Measurements from ENCODE around the gene RHBDD3.
A peak's percentile ranks its signal among the peaks of the same experiment; 100 is the strongest.
"Not testable (repeated sequence)": the region's sequence is repeated elsewhere in the genome, so short reads cannot be mapped to it uniquely, and the experiment has no call there.

RHBDD3 gene

GRCh38 chr22:29225422-29226090 lies 42.2 kb downstream of the RHBDD3 start:
- no peak overlapping the region for H3K4me3 ChIP-seq (ENCODE audit: low read length)
- peaks cover 10% of the 10 kb centered on the region for H3K4me1 ChIP-seq (ENCODE audit: control insufficient read depth, insufficient read depth, low read length)
- no peaks in the 10 kb centered on the region for H3K36me3 ChIP-seq (ENCODE audit: control insufficient read depth, insufficient read depth, low read length)
- H3K27ac ChIP-seq (ENCODE audit: low read depth, low read length), result peak overlapping the region; percentile 85
- no peak overlapping the region for H3K9ac ChIP-seq (ENCODE audit: low read length)
- H3K27me3 ChIP-seq (ENCODE audit: control insufficient read depth, insufficient read depth, low read length), result no peaks in the 10 kb centered on the region

- Histone ChIP-seq H3K27ac (ENCODE audit: low read depth, low read length) (peak overlapping the region; percentile 85), H3K36me3 (ENCODE audit: control insufficient read depth, insufficient read depth, low read length) (no peaks in the 10 kb centered on the region), H3K4me3 (ENCODE audit: low read length) (no peak overlapping the region), H3K27me3 (ENCODE audit: control insufficient read depth, insufficient read depth, low read length) (no peaks in the 10 kb centered on the region), H3K4me1 (ENCODE audit: control insufficient read depth, insufficient read depth, low read length) (peaks cover 10% of the 10 kb centered on the region), H3K9ac (ENCODE audit: low read length) (no peak overlapping the region)
Observed at GRCh38 chr22:29224859-29225410, 42.8 kb downstream of the RHBDD3 start.

DNA sequence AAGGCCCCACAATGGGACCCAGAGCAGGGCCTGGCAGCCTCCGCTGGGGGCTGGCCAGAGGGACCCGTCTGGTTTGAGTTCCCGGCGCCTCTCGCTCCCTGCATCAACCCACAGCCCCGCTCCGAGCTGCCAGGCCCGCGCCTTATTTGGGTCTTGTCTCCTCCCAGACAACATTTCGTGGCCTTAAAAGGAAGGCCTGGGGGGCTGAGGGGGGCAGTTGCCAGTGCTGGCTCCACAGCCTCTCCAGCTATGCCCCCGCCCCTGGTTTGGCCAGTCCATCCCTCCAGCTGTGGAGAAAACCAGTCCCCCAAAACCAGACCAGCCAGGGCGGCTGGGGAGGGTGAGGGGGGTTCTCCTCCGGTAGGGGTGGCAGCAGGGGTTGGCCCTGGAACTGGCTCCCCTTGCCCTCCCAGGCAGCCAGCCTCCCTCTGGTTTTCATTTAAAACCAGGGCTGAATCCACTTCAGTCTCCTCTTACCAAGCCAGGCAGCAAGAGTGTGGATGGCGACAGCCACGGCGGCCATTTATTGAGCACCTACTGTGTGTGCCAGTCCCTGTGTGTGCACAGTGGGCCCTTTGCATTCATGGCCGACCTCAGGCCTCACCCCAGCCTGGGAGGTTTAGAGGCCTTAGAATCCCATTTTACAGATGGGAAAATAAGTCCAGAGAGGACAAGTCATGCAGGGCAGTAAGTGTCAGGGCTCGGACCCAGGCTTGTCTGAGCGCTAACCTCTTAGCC lies 43.5 kb downstream of the RHBDD3 start:
- Histone ChIP-seq H3K27ac (ENCODE audit: low read depth, low read length) (peak overlapping the region; percentile 85), H3K4me1 (ENCODE audit: control insufficient read depth, insufficient read depth, low read length) (peaks cover 10% of the 10 kb centered on the region), H3K36me3 (ENCODE audit: control insufficient read depth, insufficient read depth, low read length) (no peaks in the 10 kb centered on the region), H3K27me3 (ENCODE audit: control insufficient read depth, insufficient read depth, low read length) (no peaks in the 10 kb centered on the region), H3K9ac (ENCODE audit: low read length) (no peak overlapping the region), H3K4me3 (ENCODE audit: low read length) (no peak overlapping the region)

DNA sequence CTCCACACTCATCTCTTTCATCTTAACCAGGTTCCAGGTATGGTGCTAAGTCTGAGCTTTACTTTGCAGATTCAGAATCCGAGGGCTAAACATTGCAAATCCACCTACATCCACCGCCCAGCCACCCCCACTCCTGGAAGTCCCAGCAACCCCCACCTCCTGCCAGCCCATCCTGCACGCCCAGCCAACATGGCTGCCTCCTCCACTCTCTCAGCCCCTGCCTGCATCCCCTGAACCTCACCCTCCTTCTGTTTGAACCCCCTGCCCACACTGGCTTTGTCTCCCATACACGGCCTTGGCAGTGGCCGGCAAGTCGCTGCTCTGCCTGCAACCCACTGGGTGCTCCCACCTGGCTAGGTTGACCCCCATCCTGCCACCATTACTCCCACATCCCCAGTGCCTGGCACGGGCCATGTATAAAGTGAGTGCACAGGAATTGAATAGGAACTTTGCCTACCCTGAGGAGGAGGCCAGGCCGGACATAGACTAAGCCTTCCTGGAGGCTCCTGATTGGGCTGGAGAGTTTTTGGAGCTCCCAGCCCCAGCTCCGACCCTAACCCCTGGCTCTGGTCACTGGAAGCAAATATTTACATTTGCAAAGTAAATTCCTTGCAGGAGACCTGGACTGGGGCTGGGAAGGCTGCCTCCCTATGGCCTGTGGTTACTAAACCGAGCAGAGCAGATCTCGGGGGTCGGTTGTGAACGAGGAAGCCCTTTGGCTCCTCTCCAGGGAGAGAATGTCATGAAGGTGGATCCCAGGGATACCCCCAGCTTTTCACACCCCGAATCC lies 47.7 kb downstream of the RHBDD3 start:
- no peaks in the 10 kb centered on the region for H3K27me3 ChIP-seq (ENCODE audit: control insufficient read depth, insufficient read depth, low read length)
- no peak overlapping the region for H3K4me3 ChIP-seq (ENCODE audit: low read length)
- peaks cover 6% of the 10 kb centered on the region for H3K4me1 ChIP-seq (ENCODE audit: control insufficient read depth, insufficient read depth, low read length)
- no peaks in the 10 kb centered on the region for H3K36me3 ChIP-seq (ENCODE audit: control insufficient read depth, insufficient read depth, low read length)
- H3K27ac ChIP-seq (ENCODE audit: low read depth, low read length), result no peak overlapping the region
- H3K9ac ChIP-seq (ENCODE audit: low read length), result no peak overlapping the region

GRCh38 chr22:29219409-29219782 lies 48.4 kb downstream of the RHBDD3 start:
- H3K27ac ChIP-seq (ENCODE audit: low read depth, low read length); H3K27me3 ChIP-seq (ENCODE audit: control insufficient read depth, insufficient read depth, low read length); H3K36me3 ChIP-seq (ENCODE audit: control insufficient read depth, insufficient read depth, low read length); H3K9ac ChIP-seq (ENCODE audit: low read length); H3K4me3 ChIP-seq (ENCODE audit: low read length); H3K4me1 ChIP-seq (ENCODE audit: control insufficient read depth, insufficient read depth, low read length): not testable (repeated sequence)

- H3K36me3 ChIP-seq (ENCODE audit: control insufficient read depth, insufficient read depth, low read length), result no peaks in the 10 kb centered on the region
- no peak overlapping the region for H3K27ac ChIP-seq (ENCODE audit: low read depth, low read length)
- no peak overlapping the region for H3K9ac ChIP-seq (ENCODE audit: low read length)
- no peaks in the 10 kb centered on the region for H3K27me3 ChIP-seq (ENCODE audit: control insufficient read depth, insufficient read depth, low read length)
- H3K4me1 ChIP-seq (ENCODE audit: control insufficient read depth, insufficient read depth, low read length), result peaks cover 4% of the 10 kb centered on the region
- no peak overlapping the region for H3K4me3 ChIP-seq (ENCODE audit: low read length)
Observed at GRCh38 chr22:29218758-29219408, 48.9 kb downstream of the RHBDD3 start.

GRCh38 chr22:29217827-29218757 lies 49.7 kb downstream of the RHBDD3 start:
- no peaks in the 10 kb centered on the region for H3K4me1 ChIP-seq (ENCODE audit: control insufficient read depth, insufficient read depth, low read length)
- H3K9ac ChIP-seq (ENCODE audit: low read length), result no peak overlapping the region
- H3K36me3 ChIP-seq (ENCODE audit: control insufficient read depth, insufficient read depth, low read length), result no peaks in the 10 kb centered on the region
- H3K4me3 ChIP-seq (ENCODE audit: low read length), result no peak overlapping the region
- H3K27ac ChIP-seq (ENCODE audit: low read depth, low read length), result no peak overlapping the region
- no peaks in the 10 kb centered on the region for H3K27me3 ChIP-seq (ENCODE audit: control insufficient read depth, insufficient read depth, low read length)

DNA sequence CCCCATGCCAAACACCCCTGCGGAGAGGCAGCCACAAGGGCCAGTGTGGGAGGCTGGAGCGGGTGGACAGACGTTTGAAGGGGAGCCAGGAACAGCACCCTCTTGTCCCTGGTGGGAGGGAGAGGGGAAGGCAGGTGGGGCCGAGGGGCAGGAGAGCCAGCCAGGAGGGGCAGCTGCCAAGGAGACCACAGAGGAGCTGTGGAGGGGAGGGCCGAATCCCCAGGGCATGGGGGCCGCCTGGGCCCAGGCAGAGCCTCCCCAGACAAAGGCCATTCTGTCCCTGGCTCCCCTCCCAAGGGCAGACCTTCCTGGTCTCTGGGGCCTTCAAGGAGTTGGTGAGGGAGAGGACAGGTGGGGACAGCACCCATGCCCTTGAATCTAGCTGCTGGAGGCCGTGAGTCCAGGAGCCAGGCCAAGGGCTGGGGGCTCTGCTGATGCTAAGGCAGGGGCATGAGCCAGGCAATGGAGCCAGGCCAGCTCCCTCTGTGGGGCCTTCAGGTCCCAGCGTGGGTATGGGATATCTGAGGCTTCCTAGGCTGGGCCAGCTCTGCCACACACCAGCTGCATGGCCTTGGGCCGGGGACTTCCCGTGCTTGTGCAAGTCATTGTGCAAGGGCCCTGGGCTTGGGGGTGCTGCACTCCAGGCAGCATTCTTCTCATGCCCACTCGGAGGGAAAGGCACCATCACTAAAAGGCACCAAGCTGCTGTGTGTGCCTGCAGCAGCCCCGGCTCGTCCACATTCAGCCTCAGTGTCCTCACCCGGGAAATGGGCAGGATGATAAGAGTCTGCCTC lies 50.7 kb downstream of the RHBDD3 start:
- Histone ChIP-seq H3K27ac (ENCODE audit: low read depth, low read length) (no peak overlapping the region), H3K9ac (ENCODE audit: low read length) (no peak overlapping the region)

GRCh38 chr22:29216011-29216872 lies 51.5 kb downstream of the RHBDD3 start:
- no peak overlapping the region for H3K4me3 ChIP-seq (ENCODE audit: low read length)
- H3K27ac ChIP-seq (ENCODE audit: low read depth, low read length), result no peak overlapping the region
- no peaks in the 10 kb centered on the region for H3K4me1 ChIP-seq (ENCODE audit: control insufficient read depth, insufficient read depth, low read length)
- no peak overlapping the region for H3K9ac ChIP-seq (ENCODE audit: low read length)
- H3K27me3 ChIP-seq (ENCODE audit: control insufficient read depth, insufficient read depth, low read length), result no peaks in the 10 kb centered on the region
- no peaks in the 10 kb centered on the region for H3K36me3 ChIP-seq (ENCODE audit: control insufficient read depth, insufficient read depth, low read length)

More for the DNA sequence above, 50.7 kb downstream of the RHBDD3 start:
- H3K4me1 ChIP-seq (ENCODE audit: control insufficient read depth, insufficient read depth, low read length), result no peaks in the 10 kb centered on the region
- no peaks in the 10 kb centered on the region for H3K27me3 ChIP-seq (ENCODE audit: control insufficient read depth, insufficient read depth, low read length)
- no peak overlapping the region for H3K4me3 ChIP-seq (ENCODE audit: low read length)
- H3K36me3 ChIP-seq (ENCODE audit: control insufficient read depth, insufficient read depth, low read length), result no peaks in the 10 kb centered on the region

DNA sequence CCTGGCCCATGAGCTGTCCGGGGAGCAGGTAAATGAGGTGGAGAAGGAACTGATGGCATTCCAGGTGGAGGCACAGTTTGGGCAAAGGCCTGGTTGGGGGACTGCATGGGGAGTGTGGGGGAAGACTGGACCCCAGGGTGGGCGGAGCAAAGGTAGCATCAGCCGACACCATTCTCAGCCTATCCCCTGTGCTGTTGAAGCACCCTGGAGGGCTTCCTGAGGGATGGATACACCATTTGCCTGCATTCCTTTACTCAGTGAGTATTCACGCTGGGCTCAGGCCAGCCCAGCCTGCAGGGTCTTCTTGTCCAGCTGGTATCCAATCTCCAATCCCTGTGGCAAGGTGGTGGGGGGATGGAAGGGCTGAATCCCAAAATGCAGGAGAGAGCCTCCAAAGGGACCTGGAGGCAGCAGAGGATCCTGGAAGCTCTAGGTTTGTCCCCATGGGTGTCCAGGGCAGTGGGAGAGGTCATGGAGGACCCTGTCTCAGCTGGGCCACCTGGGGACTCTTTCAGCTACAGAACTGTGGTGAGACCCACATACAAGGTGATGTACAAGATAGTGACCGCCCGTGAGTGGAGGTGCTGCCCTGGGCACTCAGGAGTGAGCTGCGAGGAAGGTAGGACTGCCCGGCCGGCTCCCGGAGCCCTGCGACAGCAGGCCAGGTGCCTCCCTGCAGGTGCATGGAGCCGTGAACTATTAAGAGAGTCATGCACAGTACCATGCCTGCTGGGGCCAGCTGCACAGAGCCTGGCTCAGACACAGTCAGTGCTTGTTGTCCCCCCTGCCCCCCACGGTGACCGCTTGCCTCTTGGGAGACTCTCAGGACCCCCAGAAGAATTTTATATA lies 52.5 kb downstream of the RHBDD3 start:
- Histone ChIP-seq H3K9ac (ENCODE audit: low read length) (no peak overlapping the region), H3K36me3 (ENCODE audit: control insufficient read depth, insufficient read depth, low read length) (no peaks in the 10 kb centered on the region), H3K4me3 (ENCODE audit: low read length) (no peak overlapping the region), H3K27ac (ENCODE audit: low read depth, low read length) (no peak overlapping the region), H3K4me1 (ENCODE audit: control insufficient read depth, insufficient read depth, low read length) (no peaks in the 10 kb centered on the region), H3K27me3 (ENCODE audit: control insufficient read depth, insufficient read depth, low read length) (no peaks in the 10 kb centered on the region)
